Stimulated activated CD4-positive, alpha-beta T cell treated with anti-CD3 and anti-CD28 coated beads, Interleukin-12 subunit alpha, Interleukin-12 subunit beta, amount 100 ng/mL, for 48 hours (primary cell): ENCODE measurements around the gene CPLANE2.

Experiments
- DNase-seq, 3 donors: peaks; one replicate each; pipeline ENCODE4 v3.0.0-alpha.2; 2020; ENCODE audit warnings: low read depth in 2 of 3, low spot score in 1 of 3

Gene CPLANE2

DNA sequence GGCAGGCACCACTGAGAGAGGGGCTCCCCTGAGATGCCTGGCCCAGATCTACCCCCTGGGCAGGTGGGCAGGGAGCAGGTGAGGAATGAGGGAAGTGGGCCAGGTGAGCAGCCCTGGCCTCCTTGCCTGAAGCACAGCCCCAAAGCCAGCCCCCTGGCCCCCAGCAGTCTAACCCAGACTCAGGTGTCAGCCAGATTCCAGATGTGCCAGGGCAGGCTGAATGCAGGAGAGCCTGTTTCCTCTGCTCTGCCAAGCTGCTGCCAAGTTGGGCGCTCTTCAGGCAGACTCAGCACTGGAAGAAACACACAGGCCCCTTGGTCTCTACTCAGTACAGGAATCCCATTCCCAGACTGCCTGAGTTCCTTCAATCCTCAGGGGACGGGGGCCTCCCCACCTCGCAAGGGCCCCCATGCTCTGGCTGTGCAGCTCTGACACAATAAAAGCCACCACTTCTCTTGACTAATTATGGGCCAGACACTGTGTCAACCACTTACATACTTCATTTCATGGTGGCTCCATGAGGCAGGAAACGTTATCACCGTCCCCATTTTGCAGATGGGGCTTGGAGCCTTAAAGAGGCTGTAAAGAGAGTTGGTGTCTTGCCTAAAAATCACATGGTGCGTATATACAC, 45.0 kb downstream of the CPLANE2 start:
- no peak for DNase-seq

GRCh38 chr1:16191309-16191708, 45.7 kb downstream of the CPLANE2 start:
- DNase-seq, result no peak

DNA sequence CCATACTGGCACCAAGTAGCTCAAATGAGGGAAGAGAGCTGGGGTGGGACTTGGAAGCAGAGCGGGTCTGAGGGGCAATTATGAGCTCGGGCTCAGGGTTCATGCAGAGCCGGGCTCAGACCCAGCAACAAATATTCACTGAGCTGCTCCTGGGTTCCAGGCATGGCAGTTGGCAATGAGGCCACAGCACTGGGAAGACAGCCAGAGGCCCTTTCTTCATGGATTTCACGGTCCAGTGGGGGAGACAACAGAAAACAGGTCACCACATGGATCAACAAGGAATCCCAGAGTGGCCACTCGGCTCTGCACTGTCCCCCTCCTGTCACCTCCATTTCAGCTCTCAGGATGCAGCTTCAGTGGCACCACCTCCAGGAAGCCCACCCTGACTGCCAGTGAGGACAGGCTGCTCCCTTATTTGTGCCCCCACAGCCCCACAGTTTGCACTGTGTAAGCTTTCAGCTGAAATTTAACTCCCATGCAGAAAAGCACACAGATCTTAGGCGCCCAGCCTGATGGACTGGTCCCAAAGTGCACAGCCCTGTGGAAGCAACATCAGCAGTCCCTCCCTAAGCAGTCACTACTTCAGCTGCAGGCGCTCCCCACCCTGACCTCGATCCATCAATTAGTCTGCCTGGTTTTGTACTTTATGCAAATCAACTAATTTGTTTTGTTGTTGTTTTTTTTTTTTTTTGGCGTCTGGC, 46.9 kb downstream of the CPLANE2 start:
- DNase-seq, result no peak

DNA sequence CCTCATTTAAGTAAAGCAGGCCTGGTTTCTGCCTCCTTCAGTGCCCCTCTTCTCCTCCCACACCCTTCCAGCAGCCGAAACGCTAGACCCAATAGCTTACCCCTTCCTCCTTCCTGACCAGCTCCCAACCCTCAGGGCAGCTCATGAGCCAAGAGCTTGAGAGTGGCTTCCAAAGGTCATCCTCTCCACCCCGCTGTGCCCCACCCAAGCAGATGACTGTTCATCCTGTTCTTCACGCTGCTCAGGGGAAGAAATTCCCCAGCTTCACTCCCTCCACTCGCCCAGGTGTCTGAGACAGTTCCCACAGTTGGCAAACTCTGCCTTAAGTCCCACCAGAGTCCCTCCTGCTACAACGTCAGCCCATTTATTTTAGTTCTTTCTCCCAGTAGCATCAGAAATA, 48.0 kb downstream of the CPLANE2 start:
- DNase-seq, result no peak

GRCh38 chr1:16187748-16188401, 49.1 kb downstream of the CPLANE2 start:
- peak; percentile 51 to 74 (median 62) for DNase-seq

DNA sequence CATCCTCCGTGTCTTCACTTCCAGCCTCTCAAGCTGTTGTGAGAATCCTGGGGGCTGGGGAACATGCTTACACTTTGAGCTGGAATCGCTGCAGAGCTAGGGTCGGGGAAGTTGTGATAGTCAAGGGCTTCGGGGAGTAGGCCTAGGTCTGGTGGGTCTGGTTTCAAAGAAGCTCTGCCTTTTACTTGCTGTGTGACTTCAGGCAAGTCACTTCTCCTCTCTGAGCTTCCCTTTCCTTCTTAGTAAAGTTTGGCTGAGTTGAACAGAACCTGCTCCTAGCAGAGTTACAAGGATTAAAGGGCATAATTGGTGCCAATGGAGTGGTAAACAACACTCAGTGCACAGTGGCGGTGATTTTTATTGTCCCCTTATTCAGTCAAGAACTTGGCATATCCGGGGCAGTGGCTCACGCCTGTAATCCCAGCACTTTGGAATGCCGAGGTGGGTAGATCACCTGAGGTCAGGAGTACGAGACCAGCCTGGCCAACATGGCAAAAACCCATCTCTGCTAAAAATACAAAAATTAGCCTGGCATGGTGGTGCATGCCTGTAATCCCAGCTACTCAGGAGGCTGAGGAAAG, 50.2 kb downstream of the CPLANE2 start:
- DNase-seq, result no peak

DNA sequence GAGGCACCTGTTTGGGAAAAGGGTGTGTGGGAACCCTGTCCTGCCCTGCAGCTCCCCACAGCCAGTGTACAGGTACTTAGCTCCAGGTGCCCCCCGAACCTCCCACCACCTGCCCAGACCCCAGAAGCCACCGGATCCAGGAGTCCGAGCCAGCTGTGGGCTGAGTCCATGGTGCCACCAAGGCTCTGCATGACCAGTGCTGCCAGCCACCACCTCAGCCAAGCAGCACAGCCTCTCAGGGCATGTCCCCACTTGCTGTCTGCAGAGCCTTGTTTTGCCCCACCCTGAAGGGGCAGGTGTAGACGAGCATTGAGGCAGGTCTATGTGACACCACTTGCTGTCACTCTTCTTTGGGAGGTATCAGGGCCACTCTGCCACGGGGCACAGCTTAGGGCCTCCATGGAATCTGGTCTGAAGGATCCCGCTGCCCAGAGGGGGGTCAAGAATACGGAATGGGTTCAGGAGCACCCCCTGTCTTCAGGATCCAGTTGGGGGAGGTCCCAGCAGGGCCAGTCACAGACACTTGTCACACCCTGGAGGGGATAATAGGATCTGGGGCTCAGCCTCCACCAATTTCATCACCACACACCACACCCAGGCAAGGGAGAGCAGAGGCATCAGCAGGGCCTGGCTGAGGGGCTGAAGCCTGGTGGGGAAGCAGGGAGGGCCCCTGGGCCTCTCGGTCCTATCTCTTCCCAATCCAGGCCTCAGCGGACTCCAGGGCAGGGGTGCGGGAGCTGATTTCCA, 52.3 kb downstream of the CPLANE2 start:
- no peak for DNase-seq

- DNase-seq, result no peak
These were observed 53.0 kb downstream of the CPLANE2 start for GRCh38 chr1:16183765-16184556.

DNA sequence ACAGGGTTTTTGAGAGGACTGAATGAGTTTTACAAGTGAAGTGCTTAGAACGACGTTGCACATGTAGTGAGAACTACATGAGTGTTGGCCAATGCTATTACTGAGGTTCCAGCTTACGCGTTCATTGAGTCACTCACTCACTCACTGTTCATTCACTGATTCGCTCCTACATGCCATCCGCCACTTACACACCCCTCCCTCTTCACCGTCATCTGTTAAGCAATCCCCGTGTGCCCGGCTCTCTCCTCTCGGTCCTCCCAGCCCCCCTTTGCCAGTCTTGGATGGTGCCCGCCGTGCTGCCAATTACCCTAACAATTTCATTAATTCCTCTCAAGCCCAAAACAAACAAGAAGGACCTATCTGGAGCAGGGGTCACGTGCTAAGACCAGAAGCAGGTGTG, 53.8 kb downstream of the CPLANE2 start:
- DNase-seq, result no peak

DNA sequence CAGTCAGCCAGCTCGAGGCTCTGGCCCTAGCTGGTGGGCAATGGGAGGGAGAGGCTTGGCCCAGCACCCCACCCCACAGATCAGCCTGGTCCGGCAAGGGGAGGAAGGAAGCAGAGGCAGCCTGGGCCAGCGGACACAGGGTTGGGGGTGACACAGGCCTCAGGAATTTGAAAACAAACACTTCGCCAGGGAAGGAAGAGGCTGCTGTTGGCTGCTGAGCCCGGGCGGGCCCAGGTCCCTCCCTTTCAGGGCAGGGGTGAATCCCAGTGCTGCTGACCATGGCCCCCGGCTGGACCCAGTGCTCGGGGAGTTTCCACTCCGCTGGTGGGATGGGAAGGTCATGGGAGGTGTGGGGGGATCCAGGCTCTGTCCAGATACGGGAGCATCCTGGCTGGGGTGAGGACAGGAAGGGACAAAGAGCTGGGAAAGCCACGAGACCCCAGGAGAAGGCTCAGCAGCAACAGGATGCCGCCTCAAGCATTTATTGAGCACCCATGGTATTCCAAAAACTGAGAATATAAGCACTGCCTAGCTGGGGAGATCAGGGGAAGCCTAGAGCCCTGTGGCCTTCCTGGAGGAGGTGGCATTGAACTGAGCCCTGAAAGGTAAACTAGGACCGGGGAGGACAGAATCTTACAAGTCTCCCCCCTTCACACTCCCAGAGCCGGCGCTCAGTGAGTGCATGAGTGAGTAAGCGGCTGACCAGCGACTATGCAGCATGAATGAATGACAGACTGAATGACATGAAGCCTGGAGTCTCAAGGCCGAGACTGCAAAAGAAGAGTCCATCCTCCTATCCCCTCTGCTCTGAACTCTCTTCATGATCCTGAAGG, 54.9 kb downstream of the CPLANE2 start:
- no peak for DNase-seq
